Parietal lobe (tissue), 2 donors: ENCODE results near the gene NXPE4. TPM values are rescaled to one million over a fixed set of nuclear protein-coding genes. Genes with fewer than 3 reads are reported as not detected.

ENCODE experiments used
- small RNA-seq: library from RNA; depleted of rRNA; stranded (forward); fragments of <200 nt; gene quantifications from one replicate; pipeline ENCODE3, GENCODE V24; 2014; ENCODE audit warnings: low replicate concordance
- total RNA-seq: library from RNA; depleted of rRNA; stranded (reverse); fragments of >200 nt; gene quantifications from one replicate; pipeline ENCODE4 v1.2.3, GENCODE V29; 2014

NXPE4 gene
- not detected for total RNA-seq

GRCh38 chr11:114595571-114595970 lies at the start of gene NXPE4:
TSS of gene NXPE4 (minus strand) at chr11:114595786. CDS start at chr11:114594759, 1,027 bp downstream.

DNA sequence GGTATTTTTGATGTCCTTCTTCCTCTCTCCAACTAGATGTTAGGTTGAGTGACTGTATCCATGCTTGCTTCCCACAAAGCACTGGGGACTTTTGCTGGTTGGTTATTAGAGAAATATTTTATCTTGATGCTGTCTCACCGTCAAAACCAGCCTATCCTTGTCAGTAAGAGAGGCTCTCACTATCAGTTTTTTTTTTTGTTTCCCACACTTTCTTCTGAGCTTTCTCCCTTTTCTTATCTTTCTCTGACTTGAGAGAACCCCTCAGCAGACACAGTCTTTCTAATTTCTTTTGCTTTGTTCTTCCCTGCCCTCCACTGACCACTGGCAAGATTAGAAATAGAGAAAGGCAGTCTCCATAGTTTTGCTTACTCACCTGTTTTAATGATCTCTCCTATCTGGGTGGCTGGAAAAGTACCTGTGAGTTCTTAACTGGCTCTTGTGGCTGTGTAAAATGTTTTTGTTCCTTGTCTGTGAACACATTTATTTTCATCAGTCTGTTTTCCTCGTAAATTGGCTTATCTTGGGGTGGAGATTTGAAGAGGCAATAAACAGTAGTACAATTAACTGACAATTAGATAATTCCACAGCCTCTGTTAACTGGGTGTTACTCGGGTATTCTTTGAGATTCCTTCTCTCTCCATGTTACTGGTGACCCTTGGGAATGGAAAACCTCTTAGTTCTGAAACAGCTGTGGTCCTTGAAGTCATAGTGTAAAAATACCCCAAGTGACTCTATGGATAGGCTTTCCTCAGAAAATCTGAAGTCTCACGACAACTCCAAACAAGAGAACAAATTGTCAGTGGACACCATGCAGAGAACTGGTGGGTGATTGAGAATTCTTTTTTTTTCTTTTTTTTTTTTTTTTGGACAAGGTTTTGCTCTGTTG lies 35.9 kb downstream of the NXPE4 start, which contains the start of gene NXPE1:
Gene NXPE1, minus strand, starts transcription at position 457 of the 886 bp plus-strand sequence. CDS start 8,680 bp downstream, outside the sequence.

Small RNA genes lying within 50 kb of the gene (small RNA-seq; reads per million reads assigned to genes)
- not detected for gene RF01210

Other genes with a start within 250 kb of the NXPE4 start
- 12.5 TPM for gene C11orf71, start 195.3 kb downstream of the NXPE4 start, total RNA-seq
- 22.2 TPM for gene RBM7, start 195.1 kb downstream of the NXPE4 start, total RNA-seq
- 54.8 TPM for gene REXO2, start 156.3 kb downstream of the NXPE4 start, total RNA-seq
- not detected for gene NXPE1, start 35.9 kb downstream of the NXPE4 start, total RNA-seq
- gene NXPE2, start 82.7 kb upstream of the NXPE4 start, total RNA-seq, result 0.94 TPM